SK-N-SH (cell line): ENCODE results near the gene SESN2. TPM values are rescaled to one million over a fixed set of nuclear protein-coding genes. Genes with fewer than 3 reads are reported as not detected.
"Not testable (repeated sequence)": the region's sequence is repeated elsewhere in the genome, so short reads cannot be mapped to it uniquely, and the experiment has no call there.

ENCODE experiments used
- CTCF ChIA-PET: fragments of 300-600, 350-600 bp; formaldehyde crosslinking; extraction: SDS; loops from one replicate; lab custom pipeline; 2021; lab: Yijun Ruan, JAX
- POLR2A ChIA-PET: fragments of 350-600 bp; sonication (Branson Sonifier 250); formaldehyde crosslinking; extraction: SDS; loops from one replicate; lab custom pipeline; 2020; ENCODE audit warnings: antibody characterized with exemption, inconsistent platforms; lab: Yijun Ruan, JAX
- DNase-seq: peaks from one replicate; pipeline ENCODE4 v3.0.0; 2012
- H2AFZ ChIP-seq: fragments of 200-600 bp; sonication (generic); 2 replicates; pipeline ENCODE4 v1.8.1; 2016; ENCODE audit warnings: antibody characterized with exemption, mild to moderate bottlenecking, low read depth
- H3F3A ChIP-seq: fragments of 200-600 bp; sonication (generic); replicated peaks from 2 replicates; pipeline ENCODE3; 2016; ENCODE audit warnings: antibody characterized with exemption, mild to moderate bottlenecking; ENCODE audit not compliant: insufficient read depth
- H3K27ac ChIP-seq, 2 experiments: fragments of 200-500 bp in 1 of 2; fragments of 200-600 bp in 1 of 2; sonication (Bioruptor generic) in 1 of 2; sonication (generic), shearing (Covaris generic) in 1 of 2; 2 replicates each; pipeline versions ENCODE4 v1.5.1 to v1.6.1; 2014 to 2016; ENCODE audit warnings: low read depth in 2 of 2, inconsistent platforms in 1 of 2, low read length in 1 of 2, mild to moderate bottlenecking in 1 of 2, mixed read lengths in 1 of 2
- H3K27me3 ChIP-seq: fragments of 200-600 bp; sonication (generic), shearing (Covaris generic); 2 replicates; pipeline ENCODE4 v1.6.1; 2016; ENCODE audit warnings: mixed run types; ENCODE audit not compliant: insufficient read depth
- H3K36me3 ChIP-seq, 2 experiments: fragments of 200-500 bp in 1 of 2; fragments of 200-600 bp in 1 of 2; sonication (Bioruptor generic) in 1 of 2; sonication (generic) in 1 of 2; replicated peaks in 1 of 2; 2 replicates each; pipeline versions ENCODE3 to v1.5.1; 2014 to 2016; ENCODE audit warnings: low read length in 1 of 2, mild to moderate bottlenecking in 1 of 2; ENCODE audit not compliant: insufficient read depth in 2 of 2, control insufficient read depth in 1 of 2
- H3K4me1 ChIP-seq, 2 experiments: fragments of 200-500 bp in 1 of 2; fragments of 200-600 bp in 1 of 2; sonication (Bioruptor generic) in 1 of 2; sonication (generic), shearing (Covaris generic) in 1 of 2; 2 replicates each; pipeline versions ENCODE4 v1.5.1 to v1.6.1; 2014 to 2016; ENCODE audit warnings: low read depth in 1 of 2, low read length in 1 of 2, mixed run types in 1 of 2; ENCODE audit not compliant: insufficient read depth in 2 of 2, control insufficient read depth in 1 of 2
- H3K4me2 ChIP-seq: fragments of 200-600 bp; sonication (generic), shearing (Covaris generic); 2 replicates; pipeline ENCODE4 v1.6.1; 2017; ENCODE audit warnings: mixed run types
- H3K4me3 ChIP-seq, 2 experiments: fragments of 200-500 bp in 1 of 2; fragments of 200-600 bp in 1 of 2; sonication (Bioruptor generic) in 1 of 2; sonication (generic), shearing (Covaris generic) in 1 of 2; 2 replicates each; pipeline versions ENCODE4 v1.5.1 to v1.8.1; 2014 to 2016; ENCODE audit warnings: low read depth in 2 of 2, inconsistent platforms in 1 of 2, low read length in 1 of 2, mild to moderate bottlenecking in 1 of 2, mixed read lengths in 1 of 2, moderate library complexity in 1 of 2
- H3K79me2 ChIP-seq: fragments of 200-600 bp; sonication (generic); 2 replicates; pipeline ENCODE4 v1.8.1; 2017; ENCODE audit warnings: mild to moderate bottlenecking; ENCODE audit not compliant: insufficient read depth
- H3K9ac ChIP-seq: fragments of 200-600 bp; sonication (generic); 2 replicates; pipeline ENCODE4 v1.6.1; 2017; ENCODE audit warnings: mixed run types
- H3K9me2 ChIP-seq: fragments of 200-600 bp; sonication (generic); 2 replicates; pipeline ENCODE4 v1.6.1; 2017; ENCODE audit warnings: mixed run types
- H3K9me3 ChIP-seq: fragments of 200-600 bp; sonication (generic); 2 replicates; pipeline ENCODE4 v1.6.1; 2017; ENCODE audit warnings: mixed run types, mild to moderate bottlenecking, moderate library complexity
- H4K20me1 ChIP-seq: fragments of 200-600 bp; sonication (generic); 2 replicates; pipeline ENCODE4 v1.6.1; 2017; ENCODE audit warnings: mild to moderate bottlenecking, mixed run types; ENCODE audit not compliant: insufficient read depth
- CHD2 ChIP-seq: fragments of 150-350 bp; IDR thresholded peaks from 2 replicates; pipeline ENCODE4 v1.6.1; 2018; ENCODE audit warnings: low read length; ENCODE audit not compliant: partially characterized antibody
- GABPA ChIP-seq: IDR thresholded peaks from 2 replicates; pipeline ENCODE4 v1.4.0; 2012; ENCODE audit warnings: low read depth, mild to moderate bottlenecking
- MXI1 ChIP-seq: IDR thresholded peaks from 2 replicates; pipeline ENCODE4 v1.6.1; 2012; ENCODE audit warnings: mild to moderate bottlenecking, low read depth, low read length, improper control_type of control experiment
- NRF1 ChIP-seq: IDR thresholded peaks from 2 replicates; pipeline ENCODE4 v1.6.1; 2012; ENCODE audit warnings: low read depth, mild to moderate bottlenecking, low read length
- RFX5 ChIP-seq: IDR thresholded peaks from 2 replicates; pipeline ENCODE4 v1.6.1; 2012; ENCODE audit warnings: mild to moderate bottlenecking, improper control_type of control experiment, low read length
- RXRA ChIP-seq: IDR thresholded peaks from 2 replicates; pipeline ENCODE4 v1.4.0; 2012; ENCODE audit warnings: low read depth, mild to moderate bottlenecking, borderline replicate concordance
- SIN3A ChIP-seq: IDR thresholded peaks from 2 replicates; pipeline ENCODE4 v1.6.1; 2012; ENCODE audit warnings: low read depth, mild to moderate bottlenecking, low read length, moderate library complexity, borderline replicate concordance
- WGBS: methylation state at CpG from one replicate; pipeline ENCODE4 v1.1.6; 2017; ENCODE audit warnings: low lambda C conversion rate; 5-methylcytosine and 5-hydroxymethylcytosine counted together
- polyA plus RNA-seq, 3 experiments: library from polyadenylated mRNA; depleted of rRNA; stranded (reverse); fragments of >200 nt; gene quantifications; 2 replicates each; pipeline ENCODE4 v1.2.3, GENCODE V29; 2012
- TF ChIP-seq, protein P1 (sequence below): IDR thresholded peaks from 2 replicates; pipeline ENCODE4 v1.4.0; 2012; ENCODE audit warnings: low read depth, borderline replicate concordance

The SESN2 gene
- polyA plus RNA-seq, 1 of the 3 experiments (the other 2 are of a cell fraction): 14.1 TPM

DNA sequence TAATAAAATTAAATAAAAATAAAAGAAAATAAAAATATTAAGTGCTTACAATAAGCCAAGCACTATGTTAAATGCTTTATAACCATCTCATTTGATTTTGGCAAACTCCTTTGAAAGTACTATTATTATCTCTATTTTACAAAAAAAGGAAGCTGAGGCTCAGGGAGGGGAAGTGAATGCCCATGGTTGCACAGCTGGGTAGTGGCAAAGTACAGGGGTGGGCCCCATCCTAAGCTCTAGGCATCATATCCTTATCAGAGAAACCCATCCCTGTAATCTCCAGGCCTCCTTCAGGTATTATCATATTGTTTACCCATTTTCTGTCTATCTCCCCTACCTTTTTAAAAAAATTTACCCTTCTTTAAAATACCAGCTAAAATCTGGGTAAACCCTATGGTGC lies 67.2 kb downstream of the SESN2 start (continued):
- TF ChIP-seq GABPA (no peak), SIN3A (no peak), NRF1 (no peak), MXI1 (no peak), CHD2 (no peak)
- TF ChIP-seq, protein P1, sequence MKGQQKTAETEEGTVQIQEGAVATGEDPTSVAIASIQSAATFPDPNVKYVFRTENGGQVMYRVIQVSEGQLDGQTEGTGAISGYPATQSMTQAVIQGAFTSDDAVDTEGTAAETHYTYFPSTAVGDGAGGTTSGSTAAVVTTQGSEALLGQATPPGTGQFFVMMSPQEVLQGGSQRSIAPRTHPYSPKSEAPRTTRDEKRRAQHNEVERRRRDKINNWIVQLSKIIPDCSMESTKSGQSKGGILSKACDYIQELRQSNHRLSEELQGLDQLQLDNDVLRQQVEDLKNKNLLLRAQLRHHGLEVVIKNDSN: no peak

DNA sequence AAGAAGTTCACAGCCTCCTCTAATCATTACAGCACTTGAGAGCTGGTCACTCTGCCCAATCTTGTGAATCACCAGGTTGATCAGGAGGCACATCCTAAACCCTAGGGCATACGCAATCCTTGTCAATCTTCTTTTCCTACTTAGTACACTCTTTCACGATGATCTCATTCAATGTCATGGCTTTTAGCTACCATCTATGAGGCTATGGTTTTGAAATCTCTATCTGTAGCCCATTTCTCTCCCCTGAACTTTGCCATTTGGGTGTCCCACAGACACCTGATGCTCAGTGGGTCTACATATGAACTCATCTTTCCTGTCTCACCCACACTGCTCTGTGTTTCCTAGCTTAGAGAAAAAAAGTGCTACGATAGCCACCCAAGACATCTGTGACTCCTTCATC lies 67.7 kb downstream of the SESN2 start:
- H3K9ac ChIP-seq: no peak overlapping the region
- H3K27me3 ChIP-seq: no peaks in the 10 kb centered on the region; the same call in 1 of the 2 replicates
- H3K36me3 ChIP-seq: peaks cover 1 to 8% of the 10 kb centered on the region in 2 experiments
- peaks cover 11% of the 10 kb centered on the region for H3F3A ChIP-seq
- H3K4me2 ChIP-seq: no peak overlapping the region
- no peaks in the 10 kb centered on the region for H3K9me3 ChIP-seq
- H4K20me1 ChIP-seq: no peaks in the 10 kb centered on the region
- peaks cover 9% of the 10 kb centered on the region in 2 experiments; a peak in 2 of 4 replicates for H3K4me1 ChIP-seq
- H3K79me2 ChIP-seq: peaks cover 19% of the 10 kb centered on the region; the same call in 1 of the 2 replicates
- H3K9me2 ChIP-seq: no peaks in the 10 kb centered on the region
- DNase-seq: no peak
- H3K27ac ChIP-seq: no peak overlapping the region
- POLR2A ChIA-PET: interaction anchor here (0.6 to 0.9 kb wide), 2 partner anchors 57 to 78 kb away, joined by 3 to 5 read pairs; no protein-coding TSS in a partner anchor
- H3K4me3 ChIP-seq: no peak overlapping the region
- no peak overlapping the region for H2AFZ ChIP-seq
- CTCF ChIA-PET: interaction anchor here (0.6 to 2.0 kb wide), 4 partner anchors 33 to 755 kb away, joined by 3 to 5 read pairs (median 4); no protein-coding TSS in a partner anchor
- WGBS: 61% methylated on average over 3 of the region's 3 CpGs
- no peak for TF ChIP-seq RXRA
- TF ChIP-seq RFX5: no peak

DNA sequence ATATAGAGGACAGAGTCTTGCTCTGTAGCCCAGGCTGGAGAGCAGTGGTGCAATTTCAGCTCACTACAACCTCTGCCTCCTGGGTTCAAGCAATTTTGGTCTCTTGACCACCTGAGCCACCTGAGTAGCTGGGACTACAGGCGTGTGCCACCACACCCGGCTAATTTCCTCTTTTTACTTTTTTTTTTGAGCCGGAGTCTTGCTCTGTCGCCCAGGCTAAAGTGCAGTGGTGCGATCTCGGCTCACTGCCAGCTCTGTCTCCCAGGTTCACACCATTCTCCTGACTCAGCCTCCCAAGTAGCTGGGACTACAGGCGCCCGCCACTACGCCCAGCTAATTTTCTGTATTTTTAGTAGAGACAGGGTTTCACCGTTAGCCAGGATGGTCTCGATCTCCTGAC lies 68.1 kb downstream of the SESN2 start:
- H3K9ac ChIP-seq, H3K4me2 ChIP-seq, H3K4me3 ChIP-seq, H3K27ac ChIP-seq, H4K20me1 ChIP-seq, H3K27me3 ChIP-seq, H3K4me1 ChIP-seq, H3K9me3 ChIP-seq, H3K9me2 ChIP-seq, H2AFZ ChIP-seq, DNase-seq: not testable (repeated sequence)
- Histone ChIP-seq H3F3A (peaks cover 11% of the 10 kb centered on the region), H3K79me2 (peaks cover 19% of the 10 kb centered on the region; the same call in 1 of the 2 replicates), H3K36me3 (peaks cover 6 to 13% of the 10 kb centered on the region in 2 experiments)
- ChIA-PET POLR2A (interaction anchor here (0.6 to 0.9 kb wide), 2 partner anchors 58 to 79 kb away, joined by 3 to 5 read pairs; no protein-coding TSS in a partner anchor), CTCF (interaction anchor here (0.6 to 2.0 kb wide), 4 partner anchors 32 to 756 kb away, joined by 3 to 5 read pairs (median 4); no protein-coding TSS in a partner anchor)
- 97% methylated on average over 11 of the region's 11 CpGs for WGBS
